Loucy (cell line): Measurements from ENCODE around the gene VWA7.

ENCODE experiments used
- EZH2phosphoT487 ChIP-seq: fragments of 200-600 bp; IDR thresholded peaks from 2 replicates; pipeline ENCODE4 v1.6.1; 2018; ENCODE audit warnings: antibody characterized with exemption, mild to moderate bottlenecking, moderate library complexity, borderline replicate concordance
- TF ChIP-seq, protein P1 (sequence below): fragments of 200-600 bp; sonication (generic); conservative IDR thresholded peaks from 2 replicates; pipeline ENCODE4 v1.5.1; 2014; ENCODE audit warnings: mild to moderate bottlenecking, antibody characterized with exemption, low read length

DNA sequence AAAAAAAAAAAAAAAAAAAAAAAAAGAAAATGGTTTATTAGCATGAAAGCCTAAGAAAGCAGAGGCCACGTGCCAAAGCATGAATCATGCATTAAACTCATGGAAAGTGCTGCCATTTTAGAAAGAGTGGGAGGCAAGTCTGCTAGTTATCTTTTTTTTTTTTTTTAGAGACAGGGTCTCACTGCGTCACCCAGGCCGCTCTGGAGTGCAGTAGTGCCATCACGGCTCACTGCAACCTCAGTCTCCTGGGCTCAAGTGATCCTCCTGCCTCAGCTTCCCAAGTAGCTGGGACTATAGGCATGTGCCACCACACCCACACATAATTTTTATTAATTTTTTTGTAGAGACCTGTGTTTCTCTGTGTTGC is 5.2 kb downstream of the VWA7 start:
- TF ChIP-seq, protein P1, sequence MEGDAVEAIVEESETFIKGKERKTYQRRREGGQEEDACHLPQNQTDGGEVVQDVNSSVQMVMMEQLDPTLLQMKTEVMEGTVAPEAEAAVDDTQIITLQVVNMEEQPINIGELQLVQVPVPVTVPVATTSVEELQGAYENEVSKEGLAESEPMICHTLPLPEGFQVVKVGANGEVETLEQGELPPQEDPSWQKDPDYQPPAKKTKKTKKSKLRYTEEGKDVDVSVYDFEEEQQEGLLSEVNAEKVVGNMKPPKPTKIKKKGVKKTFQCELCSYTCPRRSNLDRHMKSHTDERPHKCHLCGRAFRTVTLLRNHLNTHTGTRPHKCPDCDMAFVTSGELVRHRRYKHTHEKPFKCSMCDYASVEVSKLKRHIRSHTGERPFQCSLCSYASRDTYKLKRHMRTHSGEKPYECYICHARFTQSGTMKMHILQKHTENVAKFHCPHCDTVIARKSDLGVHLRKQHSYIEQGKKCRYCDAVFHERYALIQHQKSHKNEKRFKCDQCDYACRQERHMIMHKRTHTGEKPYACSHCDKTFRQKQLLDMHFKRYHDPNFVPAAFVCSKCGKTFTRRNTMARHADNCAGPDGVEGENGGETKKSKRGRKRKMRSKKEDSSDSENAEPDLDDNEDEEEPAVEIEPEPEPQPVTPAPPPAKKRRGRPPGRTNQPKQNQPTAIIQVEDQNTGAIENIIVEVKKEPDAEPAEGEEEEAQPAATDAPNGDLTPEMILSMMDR: no peak
- no peak for TF ChIP-seq EZH2phosphoT487
